Transverse colon (tissue), 1 donor: ENCODE measurements around the gene ARMC3.

Source experiments
- EP300 ChIP-seq: sonication (generic); formaldehyde crosslinking; IDR thresholded peaks from one replicate; pipeline ENCODE4 v1.6.1; 2017; ENCODE audit warnings: antibody characterized with exemption, low read depth
- POLR2A ChIP-seq: fragments of 450-650 bp; IDR thresholded peaks from one replicate; pipeline ENCODE4 v1.6.1; 2016; ENCODE audit warnings: antibody characterized with exemption, mild to moderate bottlenecking, moderate library complexity

DNA sequence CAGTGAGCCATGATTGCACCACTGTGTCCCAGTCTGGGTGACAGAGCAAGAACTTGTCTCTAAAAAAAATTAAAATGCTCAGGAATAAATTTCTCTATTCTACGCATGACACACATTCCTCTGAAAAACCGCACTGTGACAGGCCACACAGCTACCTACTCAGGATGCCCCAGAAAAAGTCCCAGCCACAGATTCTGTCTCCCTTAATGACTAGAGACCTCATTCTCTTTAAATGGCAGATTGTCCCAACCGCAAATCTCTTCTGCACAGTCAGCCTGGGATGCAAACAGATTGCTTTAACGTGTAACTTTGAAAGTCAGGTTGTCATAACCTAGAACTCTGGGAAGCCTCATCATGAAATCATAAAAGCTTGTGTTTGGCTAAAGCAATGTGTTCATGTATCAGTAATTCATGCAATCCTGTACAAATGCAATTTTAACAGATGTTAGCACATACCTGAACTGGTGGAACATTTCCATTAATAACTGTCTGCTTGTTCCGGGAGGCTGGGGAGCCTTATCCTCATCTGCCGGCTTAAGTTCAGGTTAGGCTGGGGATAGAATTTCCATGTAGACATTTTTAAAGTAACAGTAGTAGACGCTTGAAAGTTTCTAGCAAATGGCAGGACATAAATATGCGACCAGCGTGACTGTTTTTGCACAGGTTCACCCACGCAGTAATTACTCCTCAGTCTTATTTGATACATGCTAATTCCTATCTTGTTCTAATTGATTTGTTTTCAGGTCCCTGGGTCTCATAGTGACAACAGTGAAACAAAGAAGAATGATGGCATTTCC, 141.4 kb downstream of the ARMC3 start:
- TF ChIP-seq POLR2A (no peak), EP300 (no peak)
